T-helper 1 cell (primary cell): Measurements from ENCODE around the gene GHR.
"Not testable (repeated sequence)": the region's sequence is repeated elsewhere in the genome, so short reads cannot be mapped to it uniquely, and the experiment has no call there.

ENCODE experiments used
- DNase-seq, 5 donors: peaks; one replicate each; pipeline ENCODE4 v3.0.0-alpha.2; 2012 to 2020

Gene GHR

GRCh38 chr5:42572313-42572712 lies 149.1 kb downstream of the GHR start:
- no peak for DNase-seq

- DNase-seq, result no peak
Measured at GRCh38 chr5:42573386-42573785, 150.1 kb downstream of the GHR start.

DNA sequence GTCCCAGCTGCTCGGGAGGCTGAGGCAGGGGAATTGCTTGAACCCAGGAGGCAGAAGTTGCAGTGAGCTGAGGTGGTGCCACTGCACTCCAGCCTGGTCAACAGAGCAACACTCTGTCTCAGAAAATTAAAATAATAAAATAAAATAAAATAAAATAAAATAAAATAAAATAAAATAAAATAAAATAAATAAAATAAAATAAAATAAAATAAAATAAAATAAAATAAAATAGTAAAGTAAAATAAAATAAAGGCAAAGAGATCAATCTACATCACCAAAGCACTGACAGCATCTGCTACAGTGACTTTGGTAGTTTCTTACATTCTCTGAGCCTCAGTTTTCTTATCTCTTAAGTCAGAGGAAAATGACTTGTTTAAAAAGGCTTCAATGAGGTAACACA lies 152.7 kb downstream of the GHR start:
- DNase-seq, result not testable (repeated sequence)

GRCh38 chr5:42578901-42579300 lies 155.7 kb downstream of the GHR start:
- not testable (repeated sequence) for DNase-seq

GRCh38 chr5:42579320-42579719 lies 156.1 kb downstream of the GHR start:
- no peak for DNase-seq

DNA sequence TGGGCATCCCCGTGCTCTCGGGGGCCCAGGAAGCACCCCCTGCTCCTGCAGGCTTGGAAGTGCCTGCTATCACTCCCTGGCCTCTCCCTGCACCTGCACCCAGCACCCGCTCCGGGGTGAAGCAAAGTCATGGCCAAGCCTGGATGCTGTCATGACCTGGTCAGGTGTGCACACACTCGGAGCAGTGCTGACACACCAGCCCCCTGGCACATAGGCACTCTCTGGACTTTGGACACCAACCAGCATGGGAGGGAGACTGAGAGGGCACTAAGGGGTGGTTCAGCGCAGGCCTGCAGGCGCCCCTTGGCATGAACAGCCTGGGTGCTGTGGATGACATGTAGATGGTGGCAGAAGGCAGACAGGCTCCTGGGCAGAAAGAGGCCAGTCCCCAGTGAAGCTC lies 158.6 kb downstream of the GHR start:
- DNase-seq, result no peak

GRCh38 chr5:42582723-42583122 lies 159.5 kb downstream of the GHR start:
- no peak for DNase-seq

- DNase-seq, result peak in 2 of 5 donors; percentile 8 to 28
Measured at GRCh38 chr5:42583322-42583721, 160.1 kb downstream of the GHR start.

DNA sequence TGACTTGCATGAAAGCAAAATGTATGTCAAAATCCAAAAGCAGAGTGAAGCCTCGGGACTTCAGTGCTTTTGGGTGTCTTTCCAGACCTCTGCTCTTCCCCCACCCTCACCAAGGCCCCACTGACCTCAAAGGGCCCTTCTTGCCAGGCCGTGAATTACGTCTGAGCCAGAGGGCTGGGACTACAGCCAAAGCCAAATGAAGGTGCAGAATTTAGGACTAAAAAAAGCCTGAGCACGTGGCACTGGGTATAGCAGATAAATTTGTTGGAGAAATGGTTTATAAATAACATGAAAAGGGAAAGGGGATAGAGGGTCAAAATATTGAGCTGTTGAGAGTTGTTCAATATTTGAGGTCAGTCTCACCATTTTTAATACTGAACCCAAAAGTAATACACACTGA lies 163.4 kb downstream of the GHR start:
- no peak for DNase-seq

DNA sequence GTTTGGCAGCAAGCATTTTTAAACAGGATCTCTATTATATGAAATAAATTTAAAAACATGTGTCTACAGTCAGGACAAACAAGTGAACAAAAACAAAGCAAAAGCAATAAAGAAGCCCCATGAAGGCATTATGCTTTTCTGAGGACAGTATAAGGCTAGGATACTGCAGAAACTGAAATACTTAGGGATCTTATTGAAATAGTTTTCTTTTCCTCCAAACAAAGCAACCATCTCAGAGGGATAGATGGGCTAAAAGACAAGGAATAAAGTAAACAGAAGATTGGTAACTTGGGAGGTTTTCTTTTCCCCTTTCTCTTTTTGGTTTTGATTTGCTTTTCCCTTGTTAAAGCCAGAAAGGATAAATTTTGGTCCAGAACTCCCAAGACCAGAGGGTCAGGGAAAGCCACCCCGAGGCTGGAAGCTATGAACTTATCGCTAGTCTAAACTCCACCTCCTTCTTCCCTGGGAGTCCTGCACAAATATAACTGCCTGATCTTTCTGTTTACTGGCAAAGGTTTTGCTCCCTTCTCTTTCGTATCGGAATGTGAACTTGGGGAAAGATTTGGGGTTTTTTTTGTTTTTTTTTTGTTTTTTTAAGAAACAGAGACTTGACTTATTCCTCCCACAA lies 164.0 kb downstream of the GHR start:
- DNase-seq, result no peak

- no peak for DNase-seq
Measured at GRCh38 chr5:42590566-42590965, 167.3 kb downstream of the GHR start.

- no peak for DNase-seq
Measured at GRCh38 chr5:42591015-42591414, 167.8 kb downstream of the GHR start.

DNA sequence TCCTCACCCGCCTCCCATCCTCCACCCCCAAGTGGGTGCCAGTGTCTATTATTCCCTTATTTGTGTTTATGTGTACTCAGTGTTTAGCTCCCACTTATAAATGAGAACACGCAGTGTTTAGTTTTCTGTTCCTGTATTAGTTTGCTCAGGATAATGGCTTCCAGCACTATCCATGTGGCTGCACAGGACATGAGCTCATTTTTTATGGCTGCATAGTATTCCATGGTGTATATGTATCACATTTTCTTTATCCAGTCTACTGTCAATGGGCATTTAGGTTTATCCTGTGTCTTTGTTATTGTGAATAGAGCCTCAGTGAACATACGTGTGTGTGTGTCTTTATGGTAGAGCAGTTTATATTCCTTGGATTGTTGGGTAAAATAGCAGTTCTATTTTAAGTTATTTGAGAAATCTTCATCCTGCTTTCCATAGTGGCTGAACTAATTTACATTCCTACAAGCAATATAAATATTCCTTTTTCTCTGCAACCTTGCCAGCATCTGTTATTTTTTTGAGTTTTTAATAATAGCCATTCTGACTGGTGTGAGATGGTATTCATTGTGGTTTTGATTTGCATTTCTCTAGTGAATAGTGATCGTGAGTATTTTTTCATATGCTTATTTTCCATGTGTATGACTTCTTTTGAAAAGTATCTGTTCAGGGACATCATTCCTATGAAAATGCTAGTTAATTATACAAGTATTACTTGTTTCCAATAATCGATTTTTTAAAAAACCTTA lies 169.3 kb downstream of the GHR start:
- no peak for DNase-seq

GRCh38 chr5:42593591-42593990 lies 170.4 kb downstream of the GHR start:
- DNase-seq, result no peak

- DNase-seq, result no peak
Measured at GRCh38 chr5:42595597-42595996, 172.4 kb downstream of the GHR start.

- no peak for DNase-seq
Measured at GRCh38 chr5:42596817-42597216, 173.6 kb downstream of the GHR start.

DNA sequence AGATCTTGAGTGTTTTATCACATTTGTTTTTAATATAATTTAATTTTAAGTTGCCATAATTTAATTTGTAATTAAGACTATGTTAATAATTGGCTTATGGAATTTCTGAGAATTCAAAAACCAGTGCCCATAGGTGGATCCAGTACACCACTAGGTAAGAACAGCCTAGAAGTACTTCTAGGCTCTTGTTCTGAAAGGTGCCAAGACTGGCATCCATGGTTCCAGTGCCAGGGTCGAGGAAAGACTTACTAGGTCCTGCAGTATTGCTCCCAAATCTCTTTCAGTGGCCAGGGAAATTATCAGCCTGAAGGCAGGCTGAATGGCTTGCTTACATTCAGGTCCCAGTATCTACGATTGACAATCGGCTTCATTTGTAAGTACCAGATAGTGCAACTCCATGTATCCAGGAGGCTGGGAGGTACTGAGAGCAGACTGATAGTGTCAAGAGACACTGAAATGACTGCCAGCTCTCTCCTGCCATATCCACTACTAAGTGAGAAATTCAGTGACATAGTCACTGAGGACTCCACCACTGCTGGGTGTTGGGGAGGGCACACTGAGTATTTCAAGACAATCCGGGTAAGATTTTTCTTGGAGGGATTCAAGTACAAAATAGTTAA lies 174.2 kb downstream of the GHR start:
- no peak for DNase-seq

GRCh38 chr5:42598311-42598710 lies 175.1 kb downstream of the GHR start:
- no peak for DNase-seq

DNA sequence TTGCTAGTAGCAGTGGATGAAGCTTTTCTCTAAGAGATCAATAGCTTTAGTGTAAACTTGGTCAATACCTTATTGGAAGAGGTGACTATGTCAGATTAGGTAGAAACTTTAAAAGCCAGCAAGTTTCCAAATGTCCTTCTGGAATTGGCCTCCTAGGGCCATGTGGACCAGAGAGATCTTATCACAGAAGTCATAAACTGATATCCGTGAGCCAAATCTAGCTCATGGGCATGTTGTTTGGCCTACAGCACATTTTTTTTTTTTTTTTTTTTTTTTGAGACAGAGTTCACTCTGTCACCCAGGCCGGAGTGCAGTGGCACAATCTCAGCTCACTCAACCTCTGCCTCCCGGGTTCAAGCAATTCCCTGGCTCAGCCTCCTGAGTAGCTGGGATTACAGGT lies 175.9 kb downstream of the GHR start:
- DNase-seq, result no peak

DNA sequence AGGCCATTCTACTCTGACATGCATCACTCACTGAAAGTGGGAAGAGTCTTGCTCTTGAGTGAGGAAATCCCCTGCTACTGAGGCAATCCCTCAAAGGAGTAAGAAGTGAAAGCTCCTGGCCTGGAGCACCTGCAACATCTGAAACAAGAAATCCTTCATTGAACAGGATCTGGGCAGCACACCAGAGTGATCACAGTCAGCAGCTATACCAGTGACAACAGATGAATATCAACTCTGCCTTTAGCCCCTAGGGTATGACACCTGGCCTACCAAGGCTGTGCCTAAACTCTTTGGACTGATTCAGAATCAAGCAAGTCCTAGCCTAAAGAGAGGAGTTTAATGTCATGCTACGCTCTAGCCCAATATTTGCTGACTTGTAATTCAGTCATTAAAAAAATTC lies 177.2 kb downstream of the GHR start:
- DNase-seq, result no peak

GRCh38 chr5:42604171-42604711 lies 181.0 kb downstream of the GHR start:
- no peak for DNase-seq

GRCh38 chr5:42605490-42605889 lies 182.3 kb downstream of the GHR start:
- DNase-seq, result no peak

DNA sequence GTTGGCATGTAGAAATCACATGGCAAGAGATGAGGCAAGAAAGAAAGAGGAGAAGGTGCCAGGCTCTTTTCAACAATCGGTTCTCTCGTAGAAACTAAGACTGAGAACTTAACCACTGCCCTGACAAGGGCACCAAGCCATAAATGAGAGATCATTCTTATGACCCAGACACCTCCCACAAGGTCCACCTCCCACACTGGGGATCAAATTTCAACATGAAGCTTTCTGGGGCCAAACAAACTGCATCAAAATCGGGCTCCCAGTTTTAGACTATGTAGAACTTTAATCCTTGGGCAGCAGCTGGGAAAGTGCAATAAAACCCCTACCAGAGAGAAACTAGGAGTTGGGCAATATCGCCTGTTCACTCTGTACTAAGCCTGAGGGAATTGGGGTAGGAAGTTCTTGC lies 183.2 kb downstream of the GHR start:
- DNase-seq, result no peak

DNA sequence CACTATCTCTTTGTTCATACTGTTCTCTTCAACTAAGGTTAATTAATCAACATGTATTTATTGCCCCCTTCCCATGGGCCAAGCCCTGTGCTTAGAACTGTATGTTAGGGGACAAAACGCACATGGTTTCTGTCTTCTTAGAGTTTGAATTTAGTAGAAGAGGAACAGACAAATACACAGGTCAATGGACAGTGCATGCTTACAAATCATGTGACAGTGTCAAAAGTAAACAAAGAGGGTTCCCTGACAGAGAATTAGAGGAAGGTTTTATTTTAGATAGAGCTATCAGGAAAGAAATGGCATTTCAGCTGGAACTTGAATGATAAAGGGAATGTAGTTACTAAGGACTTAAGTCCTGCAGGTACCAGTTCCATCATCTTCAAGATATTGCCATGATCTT lies 188.2 kb downstream of the GHR start:
- DNase-seq, result no peak
